HS-27A (cell line): ENCODE measurements around the gene KIF14.

Experiments
- DNase-seq: peaks from one replicate; pipeline ENCODE4 v3.0.0-alpha.2; 2012; ENCODE audit warnings: low read depth, missing footprints

KIF14 gene

GRCh38 chr1:200620273-200621131, at the start of gene KIF14:
TSS of gene KIF14 (minus strand) at chr1:200620751. CDS start at chr1:200618723, 2,028 bp downstream.
- DNase-seq: peak; percentile 64

- peak; percentile 91 for DNase-seq
These were observed 49.0 kb upstream of the KIF14 start, which contains the start of gene DDX59 for GRCh38 chr1:200669314-200670241. TSS of gene DDX59 (minus strand) at chr1:200669907. CDS start at chr1:200666740, 3,167 bp downstream.

GRCh38 chr1:200668514-200669313, 48.2 kb upstream of the KIF14 start:
- DNase-seq: no peak

- DNase-seq: no peak
These were observed 45.8 kb upstream of the KIF14 start for GRCh38 chr1:200666309-200666708.

GRCh38 chr1:200665861-200666260, 45.3 kb upstream of the KIF14 start:
- no peak for DNase-seq

GRCh38 chr1:200660719-200661118, 40.2 kb upstream of the KIF14 start:
- no peak for DNase-seq

GRCh38 chr1:200659269-200659668, 38.7 kb upstream of the KIF14 start:
- no peak for DNase-seq

GRCh38 chr1:200658037-200658818, 37.7 kb upstream of the KIF14 start:
- no peak for DNase-seq

GRCh38 chr1:200654660-200655059, 34.1 kb upstream of the KIF14 start:
- DNase-seq: no peak

- DNase-seq: no peak
These were observed 32.5 kb upstream of the KIF14 start for GRCh38 chr1:200653022-200653462.

GRCh38 chr1:200652378-200652777, 31.8 kb upstream of the KIF14 start:
- no peak for DNase-seq

- no peak for DNase-seq
These were observed 26.0 kb upstream of the KIF14 start for GRCh38 chr1:200646515-200646914.

GRCh38 chr1:200644021-200644420, 23.5 kb upstream of the KIF14 start:
- no peak for DNase-seq

- no peak for DNase-seq
These were observed 21.9 kb upstream of the KIF14 start for GRCh38 chr1:200642481-200642880.

- no peak for DNase-seq
These were observed 20.4 kb upstream of the KIF14 start for GRCh38 chr1:200640963-200641401.

GRCh38 chr1:200640373-200640962, 19.9 kb upstream of the KIF14 start:
- DNase-seq: no peak

- no peak for DNase-seq
These were observed 17.5 kb upstream of the KIF14 start for GRCh38 chr1:200638073-200638472.

GRCh38 chr1:200636681-200637080, 16.1 kb upstream of the KIF14 start:
- DNase-seq: no peak

- no peak for DNase-seq
These were observed 13.9 kb upstream of the KIF14 start for GRCh38 chr1:200634261-200635122.
